Measurements from ENCODE around the gene GRIP1.

DNA sequence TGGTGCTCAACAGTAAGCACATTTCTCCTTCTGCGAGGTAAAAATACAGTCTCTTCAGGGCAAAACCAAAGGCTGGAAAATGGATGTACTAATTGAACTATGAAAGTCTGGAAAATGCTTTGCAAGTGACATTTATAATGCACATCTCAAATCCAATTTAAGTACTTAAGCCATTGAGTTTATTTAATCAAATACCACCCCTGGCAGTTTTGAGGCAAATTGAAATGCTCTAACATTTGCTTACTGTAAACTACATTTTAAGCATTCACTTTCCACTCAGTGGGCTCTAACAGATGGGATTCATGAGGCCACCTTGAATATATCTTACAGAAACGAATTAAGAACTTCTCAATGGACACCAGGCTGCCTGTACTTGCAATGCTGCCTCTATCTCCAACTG is 306.9 kb downstream of the GRIP1 start:
- TF ChIP-seq, protein P1, sequence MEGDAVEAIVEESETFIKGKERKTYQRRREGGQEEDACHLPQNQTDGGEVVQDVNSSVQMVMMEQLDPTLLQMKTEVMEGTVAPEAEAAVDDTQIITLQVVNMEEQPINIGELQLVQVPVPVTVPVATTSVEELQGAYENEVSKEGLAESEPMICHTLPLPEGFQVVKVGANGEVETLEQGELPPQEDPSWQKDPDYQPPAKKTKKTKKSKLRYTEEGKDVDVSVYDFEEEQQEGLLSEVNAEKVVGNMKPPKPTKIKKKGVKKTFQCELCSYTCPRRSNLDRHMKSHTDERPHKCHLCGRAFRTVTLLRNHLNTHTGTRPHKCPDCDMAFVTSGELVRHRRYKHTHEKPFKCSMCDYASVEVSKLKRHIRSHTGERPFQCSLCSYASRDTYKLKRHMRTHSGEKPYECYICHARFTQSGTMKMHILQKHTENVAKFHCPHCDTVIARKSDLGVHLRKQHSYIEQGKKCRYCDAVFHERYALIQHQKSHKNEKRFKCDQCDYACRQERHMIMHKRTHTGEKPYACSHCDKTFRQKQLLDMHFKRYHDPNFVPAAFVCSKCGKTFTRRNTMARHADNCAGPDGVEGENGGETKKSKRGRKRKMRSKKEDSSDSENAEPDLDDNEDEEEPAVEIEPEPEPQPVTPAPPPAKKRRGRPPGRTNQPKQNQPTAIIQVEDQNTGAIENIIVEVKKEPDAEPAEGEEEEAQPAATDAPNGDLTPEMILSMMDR (conservative IDR thresholded peaks at IDR 0.05 in 1 of 2, IDR thresholded peaks at IDR 0.05 in 1 of 2; ENCODE audit: low read depth in 1 of 2, low read length in 2 of 2): no peak
- TF ChIP-seq EZH2 (IDR thresholded peaks at IDR 0.05; ENCODE audit: low read length, missing control alignments): no peak
